ENCODE measurements around the gene GBP4. TPM values are rescaled to one million over a fixed set of nuclear protein-coding genes. Genes with fewer than 3 reads are reported as not detected.

GBP4 gene
- total and polyA plus RNA-seq, 12 donors = 2.9 to 46.5 (median 10.4) TPM

- no peaks in the 10 kb centered on the region for H3K36me3 ChIP-seq
- H3K9me3 ChIP-seq = peaks cover 0 to 13% (median 0%) of the 10 kb centered on the region in 11 donors
- H3K27me3 ChIP-seq = no peaks in the 10 kb centered on the region
- WGBS, 2 donors = 87 to 90% methylated on average over 4 of the region's 4 CpGs
- DNase-seq = no peak
- H3K4me3 ChIP-seq = no peak overlapping the region
- no peak for TF ChIP-seq CTCF (IDR thresholded peaks at IDR 0.05)
- intact Hi-C loops (cut with DNase I) = loop anchor here in 2 of 10 donors (5.0 to 10.0 kb wide), 2 partner anchors 50 to 213 kb away; no protein-coding TSS in a partner anchor
- no peaks in the 10 kb centered on the region for H3K4me1 ChIP-seq
- no peak for ATAC-seq
- no peak overlapping the region for H3K27ac ChIP-seq
These were observed 56.6 kb downstream of the GBP4 start for GRCh38 chr1:89142160-89142559.

DNA sequence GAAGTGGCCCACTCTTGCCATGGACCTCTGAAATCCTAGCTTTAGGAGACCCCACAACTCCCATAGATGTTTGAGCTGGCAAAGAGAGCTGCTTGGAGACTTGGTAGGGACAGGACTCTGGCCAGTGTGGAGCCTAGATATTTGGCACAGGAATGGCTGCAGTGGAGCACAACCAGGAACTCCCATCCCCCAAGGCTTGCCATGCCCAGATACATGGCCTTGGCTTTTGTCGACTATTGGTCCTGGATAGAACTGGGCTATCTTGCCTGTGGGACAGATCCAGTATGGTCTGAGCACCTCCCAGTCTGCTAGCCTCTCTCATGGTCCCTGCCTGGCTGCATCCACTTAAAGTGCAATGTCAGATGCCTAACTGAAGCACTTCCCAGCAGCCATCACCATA is 65.0 kb downstream of the GBP4 start:
- Histone ChIP-seq H3K27me3 (no peaks in the 10 kb centered on the region), H3K27ac (no peak overlapping the region), H3K36me3 (no peaks in the 10 kb centered on the region), H3K4me3 (no peak overlapping the region), H3K4me1 (peaks cover 0 to 20% (median 12%) of the 10 kb centered on the region in 9 donors), H3K9me3 (peaks cover 0 to 13% (median 0%) of the 10 kb centered on the region in 11 donors)
- DNase-seq = no peak
- no peak for TF ChIP-seq CTCF (IDR thresholded peaks at IDR 0.05)
- 97 to 100% methylated on average over 1 of the region's 1 CpG for WGBS, 2 donors
- no peak for ATAC-seq
- intact Hi-C loops (cut with DNase I) = no loop called here

Other genes starting within 250 kb of the GBP4 start
- 10 to 100 TPM in 1 of 10 donors, 1 to 10 TPM in 9; 4.7 to 10.5 (median 7.7) TPM for gene KYAT3, start 206.3 kb downstream of the GBP4 start, total RNA-seq
- 1 to 10 TPM; 5.3 to 7.2 TPM for gene KYAT3, start 206.3 kb downstream of the GBP4 start, polyA plus RNA-seq
- 10 to 100 TPM in 9 of 10 donors, 1 to 10 TPM in 1; 9.3 to 14.2 (median 12.0) TPM for gene RBMXL1, start 206.3 kb downstream of the GBP4 start, total RNA-seq
- gene RBMXL1, start 206.3 kb downstream of the GBP4 start, polyA plus RNA-seq = 1 to 10 TPM; 2.6 to 6.3 TPM
- gene GBP3, start 176.1 kb downstream of the GBP4 start, total RNA-seq = 10 to 100 TPM in 1 of 10 donors, 1 to 10 TPM in 9; 1.6 to 21.6 (median 6.3) TPM
- gene GBP3, start 176.1 kb downstream of the GBP4 start, polyA plus RNA-seq = 1 to 10 TPM; 2.9 to 5.8 TPM
- gene GBP1, start 133.7 kb downstream of the GBP4 start, total RNA-seq = 100 to 1,000 TPM in 1 of 10 donors, 10 to 100 TPM in 2, 1 to 10 TPM in 7; 4.1 to 119 (median 9.0) TPM
- 10 to 100 TPM in 1 of 2 donors, 1 to 10 TPM in 1; 5.8 to 10.2 TPM for gene GBP1, start 133.7 kb downstream of the GBP4 start, polyA plus RNA-seq
- 10 to 100 TPM in 4 of 10 donors, 1 to 10 TPM in 6; 6.0 to 67.3 (median 9.1) TPM for gene GBP2, start 72.8 kb downstream of the GBP4 start, total RNA-seq
- gene GBP2, start 72.8 kb downstream of the GBP4 start, polyA plus RNA-seq = 10 to 100 TPM; 12.6 to 51.7 TPM
- gene GBP7, start 22.9 kb downstream of the GBP4 start, total RNA-seq = under 1 TPM in 2 of 10 donors, not detected in 8; 0.17 to 0.42 TPM
- gene GBP7, start 22.9 kb downstream of the GBP4 start, polyA plus RNA-seq = not detected
- 10 to 100 TPM in 1 of 10 donors, 1 to 10 TPM in 3, under 1 TPM in 6; 0.48 to 62.0 (median 0.85) TPM for gene GBP5, start 73.9 kb upstream of the GBP4 start, total RNA-seq
- under 1 TPM; 0.39 to 0.59 TPM for gene GBP5, start 73.9 kb upstream of the GBP4 start, polyA plus RNA-seq
- under 1 TPM in 3 of 10 donors, not detected in 7; 0.08 to 0.14 (median 0.12) TPM for gene GBP6, start 165.1 kb upstream of the GBP4 start, total RNA-seq
- under 1 TPM in 1 of 2 donors, not detected in 1; 0.07 TPM for gene GBP6, start 165.1 kb upstream of the GBP4 start, polyA plus RNA-seq